HEK293 (cell line): ENCODE data around the gene TM9SF3.
A peak's percentile ranks its signal among the peaks of the same experiment; 100 is the strongest.

ENCODE experiments used
- GLI4 ChIP-seq: fragments of 450-650 bp; formaldehyde crosslinking; IDR thresholded peaks from 2 replicates; pipeline ENCODE4 v1.5.1; 2016; ENCODE audit warnings: missing biosample characterization, missing genetic modification characterization
- MZF1 ChIP-seq: fragments of 450-650 bp; formaldehyde crosslinking; IDR thresholded peaks from 2 replicates; pipeline ENCODE4 v1.5.1; 2017; ENCODE audit warnings: missing biosample characterization, missing genetic modification characterization, borderline replicate concordance
- OSR2 ChIP-seq: fragments of 450-650 bp; formaldehyde crosslinking; IDR thresholded peaks from 2 replicates; pipeline ENCODE4 v1.5.1; 2016; ENCODE audit warnings: missing biosample characterization, missing genetic modification characterization
- RBAK ChIP-seq: fragments of 450-650 bp; formaldehyde crosslinking; IDR thresholded peaks from 2 replicates; pipeline ENCODE4 v1.5.1; 2016; ENCODE audit warnings: missing biosample characterization, missing genetic modification characterization
- SCRT2 ChIP-seq: fragments of 450-650 bp; formaldehyde crosslinking; IDR thresholded peaks from 2 replicates; pipeline ENCODE4 v1.5.1; 2016; ENCODE audit warnings: missing biosample characterization, missing genetic modification characterization
- SP7 ChIP-seq: fragments of 450-650 bp; formaldehyde crosslinking; IDR thresholded peaks from 2 replicates; pipeline ENCODE4 v1.5.1; 2016; ENCODE audit warnings: missing biosample characterization, missing genetic modification characterization
- TRIM28 ChIP-seq: IDR thresholded peaks from 2 replicates; pipeline ENCODE4 v1.6.1; 2011; ENCODE audit warnings: low read length, control low read depth, borderline replicate concordance
- ZBTB17 ChIP-seq: fragments of 450-650 bp; formaldehyde crosslinking; IDR thresholded peaks from 2 replicates; pipeline ENCODE4 v1.5.1; 2016; ENCODE audit warnings: missing biosample characterization, missing genetic modification characterization
- ZBTB20 ChIP-seq: fragments of 450-650 bp; formaldehyde crosslinking; IDR thresholded peaks from 2 replicates; pipeline ENCODE4 v1.5.1; 2016; ENCODE audit warnings: missing biosample characterization, missing genetic modification characterization
- ZBTB48 ChIP-seq: fragments of 450-650 bp; formaldehyde crosslinking; IDR thresholded peaks from 2 replicates; pipeline ENCODE4 v1.5.1; 2016; ENCODE audit warnings: missing biosample characterization, missing genetic modification characterization
- ZFHX2 ChIP-seq: fragments of 450-650 bp; formaldehyde crosslinking; conservative IDR thresholded peaks from 2 replicates; pipeline ENCODE4 v1.5.1; 2016; ENCODE audit warnings: missing biosample characterization, missing genetic modification characterization
- ZIC2 ChIP-seq: fragments of 450-650 bp; formaldehyde crosslinking; IDR thresholded peaks from 2 replicates; pipeline ENCODE4 v1.5.1; 2016; ENCODE audit warnings: missing biosample characterization, missing genetic modification characterization
- ZNF121 ChIP-seq: fragments of 450-650 bp; formaldehyde crosslinking; IDR thresholded peaks from 2 replicates; pipeline ENCODE4 v1.5.1; 2016; ENCODE audit warnings: missing biosample characterization, missing genetic modification characterization
- ZNF174 ChIP-seq: fragments of 450-650 bp; formaldehyde crosslinking; IDR thresholded peaks from 2 replicates; pipeline ENCODE4 v1.5.0; 2017; ENCODE audit warnings: missing biosample characterization, mild to moderate bottlenecking, missing genetic modification characterization
- ZNF184 ChIP-seq: fragments of 450-650 bp; IDR thresholded peaks from 2 replicates; pipeline ENCODE4 v1.5.1; 2018; ENCODE audit warnings: missing biosample characterization, mild to moderate bottlenecking, missing genetic modification characterization
- ZNF211 ChIP-seq: fragments of 450-650 bp; formaldehyde crosslinking; IDR thresholded peaks from 2 replicates; pipeline ENCODE4 v1.5.1; 2016; ENCODE audit warnings: low read depth, missing biosample characterization, missing genetic modification characterization
- ZNF292 ChIP-seq: fragments of 450-650 bp; formaldehyde crosslinking; IDR thresholded peaks from 2 replicates; pipeline ENCODE4 v1.5.1; 2016; ENCODE audit warnings: low read depth, missing biosample characterization, missing genetic modification characterization, borderline replicate concordance
- ZNF416 ChIP-seq: fragments of 450-650 bp; formaldehyde crosslinking; IDR thresholded peaks from 2 replicates; pipeline ENCODE4 v1.5.1; 2016; ENCODE audit warnings: missing biosample characterization, missing genetic modification characterization
- ZNF449 ChIP-seq: fragments of 450-650 bp; formaldehyde crosslinking; IDR thresholded peaks from 2 replicates; pipeline ENCODE4 v1.5.1; 2017; ENCODE audit warnings: missing biosample characterization, mild to moderate bottlenecking, missing genetic modification characterization, moderate library complexity
- ZNF555 ChIP-seq: fragments of 450-650 bp; formaldehyde crosslinking; conservative IDR thresholded peaks from 2 replicates; pipeline ENCODE4 v1.5.1; 2017; ENCODE audit warnings: missing biosample characterization, mild to moderate bottlenecking, missing genetic modification characterization, inconsistent platforms
- ZNF621 ChIP-seq: fragments of 450-650 bp; formaldehyde crosslinking; IDR thresholded peaks from 2 replicates; pipeline ENCODE4 v1.5.1; 2017; ENCODE audit warnings: missing biosample characterization, missing genetic modification characterization
- ZNF626 ChIP-seq: fragments of 450-650 bp; sonication (Bioruptor Pico); formaldehyde crosslinking; IDR thresholded peaks from 2 replicates; pipeline ENCODE4 v1.5.1; 2018; ENCODE audit warnings: missing biosample characterization, missing genetic modification characterization, inconsistent platforms
- ZNF629 ChIP-seq: fragments of 450-650 bp; formaldehyde crosslinking; IDR thresholded peaks from 2 replicates; pipeline ENCODE4 v1.5.1; 2017; ENCODE audit warnings: missing biosample characterization, missing genetic modification characterization
- ZNF658 ChIP-seq: fragments of 450-650 bp; formaldehyde crosslinking; IDR thresholded peaks from 2 replicates; pipeline ENCODE4; 2016; ENCODE audit warnings: missing biosample characterization, missing genetic modification characterization
- ZNF692 ChIP-seq: fragments of 450-650 bp; formaldehyde crosslinking; IDR thresholded peaks from 2 replicates; pipeline ENCODE4 v1.5.1; 2016; ENCODE audit warnings: missing biosample characterization, missing genetic modification characterization
- ZNF837 ChIP-seq: fragments of 450-650 bp; formaldehyde crosslinking; IDR thresholded peaks from 2 replicates; pipeline ENCODE4 v1.5.1; 2016; ENCODE audit warnings: missing biosample characterization, missing genetic modification characterization
- ZNF843 ChIP-seq: fragments of 450-650 bp; formaldehyde crosslinking; IDR thresholded peaks from 2 replicates; pipeline ENCODE4 v1.5.1; 2016; ENCODE audit warnings: missing biosample characterization, missing genetic modification characterization
- ZSCAN30 ChIP-seq: fragments of 450-650 bp; IDR thresholded peaks from 2 replicates; pipeline ENCODE4 v1.5.1; 2018; ENCODE audit warnings: missing biosample characterization, mild to moderate bottlenecking, missing genetic modification characterization, moderate library complexity
- ZXDB ChIP-seq: fragments of 450-650 bp; formaldehyde crosslinking; IDR thresholded peaks from 2 replicates; pipeline ENCODE4 v1.5.1; 2016; ENCODE audit warnings: missing biosample characterization, missing genetic modification characterization
- TF ChIP-seq, protein P1 (sequence below): fragments of 450-650 bp; formaldehyde crosslinking; IDR thresholded peaks from 2 replicates; pipeline ENCODE4 v1.5.1; 2017; ENCODE audit warnings: missing biosample characterization, missing genetic modification characterization
- TF ChIP-seq, protein P2 (sequence below): fragments of 450-650 bp; formaldehyde crosslinking; optimal IDR thresholded peaks from 2 replicates; pipeline ENCODE3; 2016; ENCODE audit warnings: missing biosample characterization, mild to moderate bottlenecking, missing genetic modification characterization
- TF ChIP-seq, protein P3 (sequence below): fragments of 450-650 bp; formaldehyde crosslinking; IDR thresholded peaks from 2 replicates; pipeline ENCODE4 v1.5.1; 2016; ENCODE audit warnings: missing biosample characterization, missing genetic modification characterization

The TM9SF3 gene

GRCh38 chr10:96587264-96588059 lies 650 bp upstream of the TM9SF3 start (continued):
- TF ChIP-seq ZXDB (tag by site-specific recombination) (peak; percentile 51; the same call in 1 of the 2 replicates), ZSCAN30 (tag by site-specific recombination) (0 out of 2 replicates have a peak, but pooled peaks have one; percentile 39), SCRT2 (peak; percentile 93), ZBTB17 (peak; percentile 38), ZNF555 (no peak), GLI4 (tag by site-specific recombination) (no peak), ZNF692 (tag by site-specific recombination) (0 out of 2 replicates have a peak, but pooled peaks have one; percentile 43), ZBTB48 (tag by site-specific recombination) (peak; percentile 89), ZNF629 (tag by site-specific recombination) (peak; percentile 43; the same call in 1 of the 2 replicates), ZNF174 (tag by site-specific recombination) (no peak), ZIC2 (tag by site-specific recombination) (peak; percentile 12; the same call in 1 of the 2 replicates), ZNF621 (tag by site-specific recombination) (no peak), ZNF121 (tag by site-specific recombination) (no peak), ZNF449 (tag by site-specific recombination) (0 out of 2 replicates have a peak, but pooled peaks have one; percentile 12), SP7 (tag by site-specific recombination) (peak; percentile 73), ZNF843 (0 out of 2 replicates have a peak, but pooled peaks have one; percentile 12), ZNF626 (0 out of 2 replicates have a peak, but pooled peaks have one; percentile 41), ZNF292 (tag by site-specific recombination) (no peak), RBAK (tag by site-specific recombination) (no peak), ZNF416 (tag by site-specific recombination) (no peak), ZNF837 (no peak), MZF1 (tag by site-specific recombination) (peak; percentile 51; the same call in 1 of the 2 replicates), ZNF184 (tag by site-specific recombination) (0 out of 2 replicates have a peak, but pooled peaks have one; percentile 37), TRIM28 (0 out of 2 replicates have a peak, but pooled peaks have one; percentile 57), ZBTB20 (tag by site-specific recombination) (peak; percentile 45; the same call in 1 of the 2 replicates), ZNF211 (tag by site-specific recombination) (no peak), OSR2 (tag by site-specific recombination) (peak; percentile 43; the same call in 1 of the 2 replicates), ZFHX2 (tag by site-specific recombination) (no peak), ZNF658 (no peak)
- TF ChIP-seq, protein P1, sequence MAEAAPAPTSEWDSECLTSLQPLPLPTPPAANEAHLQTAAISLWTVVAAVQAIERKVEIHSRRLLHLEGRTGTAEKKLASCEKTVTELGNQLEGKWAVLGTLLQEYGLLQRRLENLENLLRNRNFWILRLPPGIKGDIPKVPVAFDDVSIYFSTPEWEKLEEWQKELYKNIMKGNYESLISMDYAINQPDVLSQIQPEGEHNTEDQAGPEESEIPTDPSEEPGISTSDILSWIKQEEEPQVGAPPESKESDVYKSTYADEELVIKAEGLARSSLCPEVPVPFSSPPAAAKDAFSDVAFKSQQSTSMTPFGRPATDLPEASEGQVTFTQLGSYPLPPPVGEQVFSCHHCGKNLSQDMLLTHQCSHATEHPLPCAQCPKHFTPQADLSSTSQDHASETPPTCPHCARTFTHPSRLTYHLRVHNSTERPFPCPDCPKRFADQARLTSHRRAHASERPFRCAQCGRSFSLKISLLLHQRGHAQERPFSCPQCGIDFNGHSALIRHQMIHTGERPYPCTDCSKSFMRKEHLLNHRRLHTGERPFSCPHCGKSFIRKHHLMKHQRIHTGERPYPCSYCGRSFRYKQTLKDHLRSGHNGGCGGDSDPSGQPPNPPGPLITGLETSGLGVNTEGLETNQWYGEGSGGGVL (tag by site-specific recombination): no peak
- TF ChIP-seq, protein P2, sequence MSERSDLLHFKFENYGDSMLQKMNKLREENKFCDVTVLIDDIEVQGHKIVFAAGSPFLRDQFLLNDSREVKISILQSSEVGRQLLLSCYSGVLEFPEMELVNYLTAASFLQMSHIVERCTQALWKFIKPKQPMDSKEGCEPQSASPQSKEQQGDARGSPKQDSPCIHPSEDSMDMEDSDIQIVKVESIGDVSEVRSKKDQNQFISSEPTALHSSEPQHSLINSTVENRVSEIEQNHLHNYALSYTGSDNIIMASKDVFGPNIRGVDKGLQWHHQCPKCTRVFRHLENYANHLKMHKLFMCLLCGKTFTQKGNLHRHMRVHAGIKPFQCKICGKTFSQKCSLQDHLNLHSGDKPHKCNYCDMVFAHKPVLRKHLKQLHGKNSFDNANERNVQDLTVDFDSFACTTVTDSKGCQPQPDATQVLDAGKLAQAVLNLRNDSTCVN: peak; percentile 24
- TF ChIP-seq, protein P3, sequence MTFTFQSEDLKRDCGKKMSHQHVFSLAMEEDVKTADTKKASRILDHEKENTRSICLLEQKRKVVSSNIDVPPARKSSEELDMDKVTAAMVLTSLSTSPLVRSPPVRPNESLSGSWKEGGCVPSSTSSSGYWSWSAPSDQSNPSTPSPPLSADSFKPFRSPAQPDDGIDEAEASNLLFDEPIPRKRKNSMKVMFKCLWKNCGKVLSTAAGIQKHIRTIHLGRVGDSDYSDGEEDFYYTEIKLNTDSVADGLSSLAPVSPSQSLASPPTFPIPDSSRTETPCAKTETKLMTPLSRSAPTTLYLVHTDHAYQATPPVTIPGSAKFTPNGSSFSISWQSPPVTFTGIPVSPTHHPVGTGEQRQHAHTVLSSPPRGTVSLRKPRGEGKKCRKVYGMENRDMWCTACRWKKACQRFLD: no peak
